Measurements from ENCODE around the gene COG3.

The COG3 gene

GRCh38 chr13:45545686-45546409 is 81.1 kb downstream of the COG3 start:
- no peak for DNase-seq (ENCODE audit: low spot score)

DNA sequence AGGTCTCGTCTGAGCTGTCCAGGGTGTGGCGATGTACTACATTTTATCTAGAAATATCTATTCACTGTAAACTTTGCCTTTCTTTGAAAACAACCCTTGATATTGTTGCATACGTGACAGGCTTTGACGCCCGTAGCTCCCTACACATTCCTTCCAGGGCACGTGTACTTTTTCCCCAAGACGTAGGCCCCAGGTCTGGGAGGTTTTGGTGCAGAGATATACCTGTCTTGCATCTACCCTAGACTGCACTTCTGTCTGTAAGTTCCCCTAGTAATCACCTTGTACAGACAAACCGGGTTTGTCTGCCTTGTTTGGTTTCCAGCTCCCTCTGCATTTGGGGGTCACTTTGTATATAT is 81.6 kb downstream of the COG3 start:
- no peak for DNase-seq (ENCODE audit: low spot score)

- DNase-seq (ENCODE audit: low spot score): no peak
Measured at GRCh38 chr13:45548281-45548680, 83.5 kb downstream of the COG3 start.

- DNase-seq (ENCODE audit: low spot score): no peak
Measured at GRCh38 chr13:45554604-45555109, 89.9 kb downstream of the COG3 start.

- DNase-seq (ENCODE audit: low spot score): peak; percentile 57
Measured at GRCh38 chr13:45564133-45564776, 99.5 kb downstream of the COG3 start.

DNA sequence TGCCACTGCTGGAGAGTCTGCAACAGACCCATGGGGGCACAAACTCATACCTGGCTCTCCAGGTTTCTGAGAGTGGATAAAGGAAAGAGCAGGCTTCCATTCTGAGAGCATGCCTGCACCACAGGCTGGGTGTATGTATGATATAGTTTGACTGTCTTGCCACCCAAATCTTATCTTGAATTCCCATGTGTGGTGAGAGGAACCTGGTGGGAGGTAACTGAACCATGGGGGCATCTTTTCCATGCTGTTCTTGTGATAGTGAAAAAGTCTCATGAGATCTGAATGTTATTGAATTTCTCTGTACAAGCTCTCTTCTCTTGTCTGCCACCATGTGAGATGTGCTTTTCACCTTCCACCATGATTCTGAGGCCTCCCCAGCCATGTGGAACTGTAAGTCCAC is 100.6 kb downstream of the COG3 start:
- no peak for DNase-seq (ENCODE audit: low spot score)

GRCh38 chr13:45575146-45575829 is 110.5 kb downstream of the COG3 start:
- DNase-seq (ENCODE audit: low spot score): no peak

GRCh38 chr13:45575830-45576180 is 111.1 kb downstream of the COG3 start:
- no peak for DNase-seq (ENCODE audit: low spot score)

DNA sequence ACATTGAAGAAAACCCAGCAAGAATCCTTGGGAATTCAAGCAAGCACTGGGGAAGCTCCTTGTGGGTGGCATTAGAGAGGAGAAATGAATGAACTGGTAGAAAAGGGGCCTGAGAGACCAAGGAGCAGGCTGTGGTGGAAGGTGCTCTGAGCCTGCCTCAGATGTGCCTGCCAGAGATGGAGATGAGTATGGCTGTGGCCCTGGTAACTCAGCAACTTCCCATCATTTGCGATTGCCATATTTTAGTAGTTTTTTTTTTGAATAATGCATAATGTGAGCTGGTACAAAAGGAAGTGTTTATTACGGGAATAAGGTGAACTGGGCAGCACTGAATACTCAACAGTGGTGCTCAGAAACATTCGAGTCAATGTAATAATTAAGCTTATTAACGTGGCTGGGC is 111.7 kb downstream of the COG3 start:
- no peak for DNase-seq (ENCODE audit: low spot score)

- no peak for DNase-seq (ENCODE audit: low spot score)
Measured at GRCh38 chr13:45582408-45583076, 117.8 kb downstream of the COG3 start.

GRCh38 chr13:45584816-45585215 is 120.1 kb downstream of the COG3 start:
- peak; percentile 25 for DNase-seq (ENCODE audit: low spot score)
